ENCODE measurements around the gene ADTRP.

Gene ADTRP

GRCh38 chr6:11774426-11774825 is 4.2 kb downstream of the ADTRP start:
- DNase-seq (ENCODE audit: low read depth in 4 of 4, low spot score in 1 of 4), result no peak

- no peak for DNase-seq (ENCODE audit: low read depth in 4 of 4, low spot score in 1 of 4)
Measured at GRCh38 chr6:11773581-11773980, 5.0 kb downstream of the ADTRP start.

- DNase-seq (ENCODE audit: low read depth in 4 of 4, low spot score in 1 of 4), result no peak
Measured at GRCh38 chr6:11773013-11773412, 5.6 kb downstream of the ADTRP start.

DNA sequence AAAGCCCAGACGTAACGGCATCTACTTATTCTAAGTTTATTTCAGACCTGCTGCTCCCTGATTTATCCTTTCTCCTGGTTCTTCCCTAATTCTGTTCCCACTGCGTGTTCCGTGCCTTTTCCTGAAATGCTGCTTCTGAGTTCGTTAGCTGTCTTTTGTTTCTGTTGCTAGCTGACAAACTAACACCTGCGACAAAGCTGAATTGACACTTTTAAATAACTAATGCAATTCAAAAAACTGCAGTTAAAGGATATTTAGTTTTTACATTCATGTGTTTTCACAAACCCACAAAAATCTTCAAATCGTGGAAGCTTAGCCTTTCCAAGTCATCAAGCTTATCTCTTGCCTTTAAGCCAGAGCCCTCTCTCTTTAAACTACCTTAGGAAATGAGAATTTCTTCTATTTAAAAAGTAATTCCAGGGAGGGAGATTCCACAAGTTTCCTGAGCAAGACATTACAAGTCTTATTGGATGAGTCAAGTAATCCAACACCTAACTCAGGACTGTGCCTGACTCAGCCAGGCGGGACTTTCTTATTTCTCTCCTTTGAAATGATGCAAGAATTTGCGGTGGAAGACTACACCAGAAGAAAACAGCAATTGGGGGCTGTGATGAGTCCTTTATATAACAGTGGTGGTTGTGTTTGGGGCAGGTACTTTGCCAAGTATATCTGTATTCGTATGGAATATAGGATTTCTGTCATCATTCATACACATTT is 6.3 kb downstream of the ADTRP start:
- no peak for DNase-seq (ENCODE audit: low read depth in 4 of 4, low spot score in 1 of 4)

- no peak for DNase-seq (ENCODE audit: low read depth in 4 of 4, low spot score in 1 of 4)
Measured at GRCh38 chr6:11771473-11772048, 7.0 kb downstream of the ADTRP start.

DNA sequence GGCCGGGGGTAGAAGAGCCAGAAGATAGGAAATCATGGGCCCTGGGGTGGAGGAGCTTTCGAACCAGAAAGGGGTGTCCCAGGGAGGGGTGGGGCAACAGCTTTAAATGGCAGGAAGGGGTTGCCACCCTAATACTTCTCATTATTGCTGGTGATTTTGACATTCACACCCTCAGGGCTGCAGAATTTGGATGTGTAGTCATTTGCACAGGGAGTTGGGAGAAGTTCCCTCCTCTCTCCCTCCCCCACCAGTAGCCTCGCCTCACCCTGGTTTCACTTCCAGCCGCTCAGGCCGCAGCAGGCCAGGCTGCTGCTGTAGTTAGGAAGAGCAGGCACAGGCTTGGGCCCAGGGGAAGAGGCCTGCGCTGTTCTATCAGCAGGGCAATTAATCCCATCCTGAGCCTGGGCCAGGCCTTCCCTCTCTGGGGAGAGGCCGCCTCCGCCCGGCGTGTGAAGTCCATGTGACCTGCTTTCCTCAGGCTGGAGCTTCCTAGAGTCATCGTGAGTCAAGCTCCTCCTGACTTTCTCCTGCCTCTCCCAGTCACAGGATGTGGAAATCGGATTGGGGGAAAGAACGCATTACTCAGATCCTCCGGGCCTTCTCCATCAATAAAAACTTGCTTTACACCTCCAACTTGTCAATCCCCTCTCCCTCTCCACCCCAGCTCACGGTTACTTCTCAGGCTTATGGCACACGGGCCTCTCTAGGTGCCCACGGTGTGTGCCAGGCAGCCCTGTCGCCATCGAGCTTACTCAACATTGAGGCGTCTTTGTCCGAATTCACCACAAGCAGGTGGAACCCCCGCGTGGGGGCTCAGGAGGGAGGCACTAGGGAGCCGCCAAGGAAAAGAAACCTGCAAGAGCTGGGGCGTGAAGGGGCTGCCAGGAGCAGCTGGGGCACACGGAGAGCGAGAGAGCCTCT is 7.8 kb downstream of the ADTRP start:
- no peak for DNase-seq (ENCODE audit: low read depth in 4 of 4, low spot score in 1 of 4)

- no peak for DNase-seq (ENCODE audit: low read depth in 4 of 4, low spot score in 1 of 4)
Measured at GRCh38 chr6:11769811-11770545, 8.6 kb downstream of the ADTRP start.

DNA sequence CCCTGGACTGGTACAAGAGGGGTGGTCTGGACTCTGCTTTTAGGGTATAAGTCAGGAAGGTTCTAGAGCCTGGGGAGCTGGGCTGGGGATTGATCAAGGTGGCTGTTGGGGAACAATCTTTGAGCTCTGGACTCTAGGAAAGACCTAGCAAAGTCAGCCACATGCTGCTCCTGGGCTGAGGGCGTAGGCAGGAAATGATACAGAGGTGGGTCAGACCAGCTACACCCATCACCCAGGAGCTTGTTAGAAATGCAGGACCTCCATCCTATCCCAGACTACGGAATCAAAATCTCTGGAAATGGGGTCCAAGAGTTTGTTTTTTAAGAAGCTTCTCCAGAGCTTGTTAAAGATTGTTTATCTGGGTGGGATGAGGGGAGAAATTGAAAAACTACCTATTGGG is 9.4 kb downstream of the ADTRP start:
- DNase-seq (ENCODE audit: low read depth in 4 of 4, low spot score in 1 of 4), result no peak

- no peak for DNase-seq (ENCODE audit: low read depth in 4 of 4, low spot score in 1 of 4)
Measured at GRCh38 chr6:11767978-11768756, 10.4 kb downstream of the ADTRP start.

GRCh38 chr6:11767458-11767857 is 11.1 kb downstream of the ADTRP start:
- no peak for DNase-seq (ENCODE audit: low read depth in 4 of 4, low spot score in 1 of 4)

GRCh38 chr6:11766589-11767450 is 11.8 kb downstream of the ADTRP start:
- no peak for DNase-seq (ENCODE audit: low read depth in 4 of 4, low spot score in 1 of 4)

DNA sequence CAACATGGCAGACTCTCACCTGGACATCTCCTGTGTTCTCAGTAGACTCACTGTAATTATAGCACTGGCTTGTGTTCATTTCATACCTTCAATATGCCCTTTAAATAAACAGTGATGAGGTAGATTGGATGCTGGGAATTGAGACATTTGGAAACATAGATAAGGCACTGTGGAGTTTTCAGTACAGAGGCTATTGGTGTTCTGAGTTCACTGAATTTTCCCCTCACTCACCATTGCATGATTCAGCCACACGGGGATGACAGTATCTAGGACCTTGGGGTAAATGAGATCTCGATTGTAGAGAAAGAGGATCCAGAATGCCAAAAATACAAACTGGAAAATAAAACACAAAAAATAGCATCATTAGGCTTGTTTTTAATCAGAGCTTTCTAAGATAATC is 12.6 kb downstream of the ADTRP start:
- no peak for DNase-seq (ENCODE audit: low read depth in 4 of 4, low spot score in 1 of 4)

DNA sequence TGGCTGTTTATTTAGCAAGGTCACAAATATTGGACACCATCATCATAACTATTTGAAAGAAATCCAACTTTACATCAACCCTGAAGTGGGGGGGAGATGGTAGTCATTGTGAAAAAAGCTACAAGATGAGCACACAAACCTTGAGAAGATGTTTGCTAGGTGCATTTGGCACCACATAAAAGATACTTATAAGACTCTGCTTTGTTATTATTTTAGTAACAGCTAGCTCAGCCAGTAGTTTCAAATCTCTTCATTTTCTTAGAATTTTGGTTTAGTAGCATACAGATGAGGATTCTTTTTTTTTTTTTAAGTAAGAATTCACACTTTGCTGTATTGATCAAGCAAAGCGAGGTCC is 14.4 kb downstream of the ADTRP start:
- DNase-seq (ENCODE audit: low read depth in 4 of 4, low spot score in 1 of 4), result no peak

DNA sequence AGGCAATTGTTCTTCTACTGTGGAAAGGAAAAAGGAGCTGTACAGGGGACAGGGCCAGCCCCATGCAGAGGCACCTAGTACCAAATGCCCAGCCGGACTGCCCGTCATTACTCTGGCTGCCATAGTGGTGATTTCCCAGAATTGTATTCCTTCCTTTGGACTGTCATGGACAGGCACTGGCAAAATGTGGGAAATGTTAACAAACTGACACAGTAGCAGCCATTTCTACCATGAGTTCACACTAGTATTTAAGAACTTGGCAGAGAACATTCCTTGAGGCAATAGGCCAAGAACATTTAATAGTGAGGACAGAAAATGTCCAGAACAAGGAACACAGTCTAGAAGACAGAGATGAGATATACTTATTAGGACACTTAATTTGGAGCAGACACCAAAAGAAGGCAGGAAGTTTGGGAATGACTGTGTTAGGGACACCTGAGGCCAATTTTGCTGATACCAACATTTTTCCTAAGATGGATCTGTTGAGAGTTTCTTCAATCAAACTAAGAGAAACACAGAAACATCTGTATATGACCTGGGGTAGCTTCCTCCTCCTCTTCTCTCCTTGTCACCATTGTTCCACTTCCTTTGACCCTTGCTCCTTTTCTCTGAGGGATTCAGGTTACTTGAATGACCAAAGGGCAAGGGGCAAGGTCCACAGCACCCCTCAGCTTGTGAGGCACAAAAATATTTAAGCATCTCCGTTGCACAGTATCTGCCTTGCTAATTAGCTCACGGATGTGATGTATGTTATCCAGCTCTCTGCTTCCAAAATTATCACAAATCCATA is 14.9 kb downstream of the ADTRP start:
- DNase-seq (ENCODE audit: low read depth in 4 of 4, low spot score in 1 of 4), result no peak

DNA sequence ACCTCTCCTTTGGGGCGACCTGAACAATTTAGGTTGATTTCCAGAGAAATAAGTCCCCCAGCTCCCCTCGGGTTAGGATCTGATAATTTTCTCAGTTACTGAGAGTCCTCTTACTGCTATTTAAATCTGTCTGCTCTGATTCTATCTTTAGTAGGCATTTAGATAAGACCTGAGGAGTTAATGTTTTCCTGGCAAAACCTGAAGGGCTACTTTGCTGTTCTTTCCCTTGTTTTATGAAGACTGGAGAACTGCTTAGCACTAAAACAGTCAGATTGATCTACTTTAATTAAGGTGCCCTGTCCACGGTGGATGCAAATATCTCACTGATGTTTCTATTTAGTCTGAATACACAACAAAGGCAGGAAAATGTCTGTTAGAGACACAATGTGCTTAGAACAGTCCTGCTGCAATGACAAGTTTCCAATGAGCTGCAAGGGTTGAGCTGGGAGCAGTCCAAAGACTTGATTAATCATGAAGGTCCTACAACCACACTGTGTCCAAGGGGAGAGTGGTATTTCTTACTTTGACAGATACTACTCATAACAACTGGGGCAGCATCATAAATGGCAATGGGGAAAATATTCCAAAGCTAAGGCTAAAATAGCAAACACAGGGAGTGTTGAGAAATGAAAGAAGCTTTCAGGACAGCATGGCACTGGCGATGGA is 15.7 kb downstream of the ADTRP start:
- no peak for DNase-seq (ENCODE audit: low read depth in 4 of 4, low spot score in 1 of 4)

DNA sequence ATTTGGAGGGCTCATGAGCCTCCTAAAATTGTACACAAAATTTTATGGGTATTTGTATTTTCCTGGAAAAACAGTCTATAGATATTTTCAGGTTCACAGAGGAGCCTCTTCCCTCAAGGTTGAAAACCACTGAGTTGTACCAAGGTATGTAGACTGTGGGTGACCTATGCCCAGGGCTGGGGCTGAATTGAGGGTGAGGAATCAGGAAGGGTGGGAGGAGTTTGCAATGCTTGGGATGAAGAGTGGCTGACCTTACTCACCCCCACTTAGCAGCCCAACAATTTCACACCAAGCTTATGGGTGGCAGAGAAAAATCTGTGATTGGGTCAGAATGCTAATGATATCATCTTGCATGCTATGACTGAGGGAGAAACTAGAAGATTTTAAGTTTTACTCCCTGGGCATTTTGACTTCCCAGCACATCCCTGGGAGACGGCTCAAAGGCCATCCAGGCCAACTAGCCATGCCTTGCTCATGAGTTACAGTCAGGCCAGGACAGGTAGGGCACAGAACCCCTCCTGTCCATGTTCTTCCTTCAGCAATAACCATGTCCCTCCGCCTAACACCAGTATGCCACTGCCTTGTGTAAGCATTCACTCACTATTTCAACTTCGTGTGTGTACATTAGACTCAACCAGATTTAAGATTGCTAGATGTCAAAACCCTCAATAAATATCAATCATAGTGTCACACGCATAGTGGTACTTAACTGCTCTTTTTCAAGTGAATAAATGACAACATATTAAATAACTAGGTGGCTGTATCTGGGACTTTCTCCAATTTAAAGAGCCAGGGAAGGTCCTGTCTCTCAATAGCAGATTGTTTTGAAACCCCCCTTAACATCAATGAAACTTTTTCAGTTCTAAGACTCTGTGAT is 16.6 kb downstream of the ADTRP start:
- no peak for DNase-seq (ENCODE audit: low read depth in 4 of 4, low spot score in 1 of 4)

GRCh38 chr6:11760015-11760473 is 18.6 kb downstream of the ADTRP start:
- no peak for DNase-seq (ENCODE audit: low read depth in 4 of 4, low spot score in 1 of 4)

All from stimulated activated CD4-positive, alpha-beta T cell treated with anti-CD3 and anti-CD28 coated beads, Interleukin-1b, Interleukin-23, amount 100 ng/mL, for 24 hours (primary cell).